ENCODE data around the gene ITGB3BP.

DNA sequence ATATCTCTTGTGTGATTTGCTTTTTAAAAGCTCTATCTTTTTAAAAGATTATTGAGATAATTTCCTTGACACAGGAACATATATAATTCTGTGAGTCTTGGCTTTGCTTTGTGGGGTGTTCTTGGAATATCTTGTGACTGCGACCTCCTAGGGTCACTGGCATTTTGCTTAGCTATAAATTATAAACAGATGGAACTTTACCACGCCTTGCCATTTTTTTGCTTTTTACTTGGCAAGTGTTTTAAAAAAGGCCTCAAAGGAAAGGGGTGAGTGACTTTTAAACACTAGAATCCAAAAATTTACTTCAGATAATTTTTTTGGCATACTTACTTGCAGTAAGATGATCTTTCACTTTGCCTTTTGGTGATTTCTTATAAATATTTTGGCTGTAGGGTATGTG, 112.0 kb downstream of the ITGB3BP start:
- TF ChIP-seq CTCF (IDR thresholded peaks at IDR 0.05) (no peak), POLR2AphosphoS5 (IDR thresholded peaks at IDR 0.05) (no peak)

Measured in prostate gland (tissue), 2 donors.